ENCODE results near the gene LPO. TPM values are rescaled to one million over a fixed set of nuclear protein-coding genes. Genes with fewer than 3 reads are reported as not detected.

Gene LPO
- total and polyA plus RNA-seq, 10 of the 15 experiments (the other 5 are each of a cell fraction or from before 2014, with no cell fraction given): 0.03 to 0.11 (median 0.06) TPM; not detected in 7

GRCh38 chr17:58189436-58190146, 48.8 kb upstream of the LPO start:
- no peak for FAIRE-seq
- intact Hi-C loops (cut with micrococcal nuclease; ENCODE audit: unreplicated experiment): no loop called here
- RAD21 ChIA-PET (ENCODE audit: unreplicated experiment): no interaction called here

More at GRCh38 chr17:58189436-58190146, 48.8 kb upstream of the LPO start:
- Histone ChIP-seq H3K27me3 (replicated peaks in 1 of 2; ENCODE audit: control insufficient read depth in 2 of 2, insufficient read depth in 2 of 2, low read length in 1 of 2) (peaks cover 2 to 3% of the 10 kb centered on the region in 2 experiments; a peak in 2 of 4 replicates), H3K9ac (ENCODE audit: control insufficient read depth, insufficient read depth, low read length) (no peak overlapping the region), H3K4me1 (ENCODE audit: control insufficient read depth, insufficient read depth, low read length) (peaks cover 3% of the 10 kb centered on the region), H3K79me2 (ENCODE audit: control insufficient read depth, insufficient read depth, low read length) (no peaks in the 10 kb centered on the region), H3K27ac (ENCODE audit: control insufficient read depth, insufficient read depth) (no peak overlapping the region), H2AFZ (ENCODE audit: control insufficient read depth, low read depth, low read length) (no peak overlapping the region), H3K4me2 (ENCODE audit: control insufficient read depth, insufficient read depth) (no peak overlapping the region), H3K9me3 (replicated peaks; ENCODE audit: control insufficient read depth, insufficient read depth, low read length) (no peaks in the 10 kb centered on the region), H3K4me3 (no peak overlapping the region), H4K20me1 (ENCODE audit: control insufficient read depth, insufficient read depth) (no peaks in the 10 kb centered on the region), H3K36me3 (ENCODE audit: control insufficient read depth in 2 of 2, insufficient read depth in 2 of 2, low read length in 1 of 2) (no peaks in the 10 kb centered on the region)
- no peak for ATAC-seq
- BruUV-seq (replicated peaks): no TSS peak
- CTCF ChIA-PET: no interaction called here
- TF ChIP-seq HDAC6 (IDR thresholded peaks at IDR 0.05; ENCODE audit: unreplicated experiment): no peak
- TF ChIP-seq DPF2 (IDR thresholded peaks at IDR 0.05): no peak
- no peak for TF ChIP-seq ZBTB40 (IDR thresholded peaks at IDR 0.05; ENCODE audit: borderline replicate concordance)
- TF ChIP-seq SUPT20H (IDR thresholded peaks at IDR 0.05; ENCODE audit: borderline replicate concordance, control insufficient read depth, low read depth, low read length): no peak
- no peak for TF ChIP-seq NR2F1 (conservative IDR thresholded peaks at IDR 0.05)
- no peak for TF ChIP-seq FOXM1 (IDR thresholded peaks at IDR 0.05; ENCODE audit: low read depth, low read length)
- TF ChIP-seq CHD2 (IDR thresholded peaks at IDR 0.05; ENCODE audit: borderline replicate concordance, low read depth, low read length): no peak
- TF ChIP-seq HSF1 (IDR thresholded peaks at IDR 0.05; ENCODE audit: low read depth, low read length): no peak
- no peak for TF ChIP-seq NFXL1 (IDR thresholded peaks at IDR 0.05; ENCODE audit: borderline replicate concordance)
- no peak for TF ChIP-seq MLLT1 (IDR thresholded peaks at IDR 0.05)
- TF ChIP-seq WRNIP1 (IDR thresholded peaks at IDR 0.05; ENCODE audit: borderline replicate concordance, low read depth, low read length): no peak
- TF ChIP-seq RUNX3 (IDR thresholded peaks at IDR 0.05; ENCODE audit: low read length): no peak
- TF ChIP-seq BACH1 (IDR thresholded peaks at IDR 0.05; ENCODE audit: borderline replicate concordance): no peak
- TF ChIP-seq MEF2B (IDR thresholded peaks at IDR 0.05; ENCODE audit: partially characterized antibody, poor library complexity, severe bottlenecking): no peak
- in situ Hi-C loops (cut with MboI): no loop called here
- WGBS (ENCODE audit: insufficient coverage, insufficient replicate concordance, low lambda C conversion rate, missing lambda C conversion rate): 16% methylated on average over 11 of the region's 11 CpGs
- POLR2A ChIA-PET: no interaction called here
- DNase-seq (ENCODE audit: low read depth, low spot score): no peak
- SMC1A ChIA-PET (ENCODE audit: uncharacterized antibody, unreplicated experiment): no interaction called here

All from GM12878 (cell line).